Sciatic nerve (tissue), 2 donors: Measurements from ENCODE around the gene TYROBP. TPM values are rescaled to one million over a fixed set of nuclear protein-coding genes. Genes with fewer than 3 reads are reported as not detected.
"Not testable (repeated sequence)": the region's sequence is repeated elsewhere in the genome, so short reads cannot be mapped to it uniquely, and the experiment has no call there.

ENCODE experiments used
- ATAC-seq: fragments of 200-7000 bp; cut with Tn5 transposase; one replicate; pipeline ENCODE4 v1.9.1; 2020; ENCODE audit warnings: mild to moderate bottlenecking, moderate library complexity
- DNase-seq: peaks from one replicate; pipeline ENCODE4 v3.0.0-alpha.2; 2020; ENCODE audit warnings: low spot score
- intact Hi-C: fragments of 100-400 bp; cut with DNase I; formaldehyde crosslinking; loops from one replicate; pipeline ENCODE4 v1.14.2; 2022
- total RNA-seq: library from RNA; stranded (reverse); fragmentation: NEBNext Ultra II Directional; extraction: Animal tissue kit (Norgen Biotek cat#: 25700); gene quantifications from one replicate; pipeline ENCODE4 v1.2.1, GENCODE V29; 2021
- donor health status: DM: no; HTN: no; CAD: no.
- donor health status: DM: no; HTN: no; CAD: no.

TYROBP gene
- total RNA-seq, 1 donor from 2014 or later: 104 TPM

DNA sequence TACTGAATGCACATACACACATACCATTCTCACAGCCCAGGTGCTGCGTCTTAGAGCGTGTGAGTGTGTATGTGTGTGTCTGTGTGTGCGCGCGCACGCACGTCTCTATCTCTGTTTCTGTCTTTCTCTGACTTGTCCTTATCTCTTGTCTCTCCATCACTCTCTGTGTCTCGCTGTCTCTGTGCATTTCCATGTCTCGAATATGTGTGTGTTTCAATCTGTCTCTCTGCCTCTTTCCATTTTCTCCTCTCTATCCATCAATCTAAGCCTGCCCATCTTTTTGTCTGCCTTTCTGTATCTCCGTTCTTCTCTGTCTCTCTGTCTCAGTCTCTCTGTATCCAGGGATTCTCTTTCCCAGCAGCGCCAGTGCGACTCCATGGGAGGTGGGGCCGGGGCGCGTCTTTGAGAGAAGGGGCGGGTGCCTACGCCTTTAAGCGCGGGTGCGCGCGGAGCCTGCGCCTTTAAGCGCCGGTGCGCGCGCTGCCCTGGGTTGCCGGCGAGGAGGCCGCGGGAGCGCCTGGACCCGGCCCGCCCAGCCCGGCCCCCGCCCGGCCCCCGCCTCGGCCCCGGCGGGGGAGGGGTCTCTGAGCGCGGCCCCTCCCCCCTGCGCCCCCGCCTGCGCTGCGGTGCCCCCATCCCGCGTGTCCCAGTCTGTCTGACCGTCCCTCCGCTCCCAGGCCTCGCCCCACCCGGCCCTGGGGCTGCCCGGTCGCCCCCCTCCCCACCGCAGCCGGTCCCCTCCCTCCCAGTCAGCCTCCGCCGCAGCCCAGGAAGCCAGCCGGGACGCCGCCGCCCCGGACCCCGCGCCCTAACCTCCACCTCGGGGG, 28.0 kb upstream of the TYROBP start, which contains the start of gene LRFN3:
Gene LRFN3 (plus strand): TSS at position 464 of the 827 bp plus-strand sequence. CDS start 3,052 bp downstream, outside the sequence.
- intact Hi-C loops: no loop called here
- ATAC-seq (peak; percentile 54), DNase-seq (peak; percentile 84)

DNA sequence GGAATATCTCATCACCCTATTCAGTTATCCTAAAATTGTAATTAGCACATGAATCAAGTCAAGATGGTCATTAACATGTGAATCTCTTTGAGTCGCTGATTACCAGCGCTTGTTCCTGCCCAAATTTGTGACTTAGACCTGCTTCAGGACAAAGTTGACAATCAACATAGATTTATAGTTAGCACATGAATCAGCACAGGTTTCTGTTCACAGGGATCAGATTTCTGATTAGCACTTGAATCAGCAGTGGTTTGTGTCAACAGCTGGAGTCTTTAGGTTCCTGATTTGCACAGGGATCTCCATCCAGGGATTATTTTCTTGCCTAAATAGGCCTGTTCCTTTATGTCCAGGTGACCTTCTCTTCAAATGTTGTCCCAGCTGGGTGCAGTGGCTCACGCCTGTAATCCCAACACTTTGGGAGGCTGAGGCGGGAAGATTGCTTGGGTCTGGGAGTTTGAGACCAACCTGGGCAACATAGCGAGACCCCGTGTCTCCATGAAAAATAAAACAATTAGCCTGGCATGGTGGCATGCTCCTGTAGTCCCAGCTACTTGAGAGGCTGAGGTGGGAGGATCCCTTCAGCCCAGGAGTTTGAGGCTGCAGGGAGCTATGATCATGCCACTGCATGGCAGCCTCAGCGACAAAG, 24.3 kb upstream of the TYROBP start:
- intact Hi-C loops: no loop called here
- DNase-seq (no peak), ATAC-seq (no peak)

DNA sequence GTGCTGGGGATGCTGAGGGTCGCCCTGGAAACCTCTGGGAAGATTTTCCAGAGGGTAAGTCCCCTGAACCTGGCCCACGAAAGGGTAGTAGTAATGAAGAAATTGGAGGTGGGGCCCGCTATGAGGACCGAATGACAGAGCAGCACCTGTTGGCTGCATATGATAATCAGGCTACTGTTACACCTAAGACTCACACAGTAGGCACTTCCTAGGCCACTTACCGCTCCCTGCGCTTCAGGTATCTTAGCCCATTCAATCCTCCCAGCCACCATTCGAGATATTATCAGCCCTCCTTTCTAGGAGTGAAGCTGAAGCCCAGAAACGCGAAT, 23.7 kb upstream of the TYROBP start:
- intact Hi-C loops: loop anchor here (2.0 kb wide), 1 partner anchor 51 kb away; no protein-coding TSS in a partner anchor
- ATAC-seq (no peak), DNase-seq (no peak)

DNA sequence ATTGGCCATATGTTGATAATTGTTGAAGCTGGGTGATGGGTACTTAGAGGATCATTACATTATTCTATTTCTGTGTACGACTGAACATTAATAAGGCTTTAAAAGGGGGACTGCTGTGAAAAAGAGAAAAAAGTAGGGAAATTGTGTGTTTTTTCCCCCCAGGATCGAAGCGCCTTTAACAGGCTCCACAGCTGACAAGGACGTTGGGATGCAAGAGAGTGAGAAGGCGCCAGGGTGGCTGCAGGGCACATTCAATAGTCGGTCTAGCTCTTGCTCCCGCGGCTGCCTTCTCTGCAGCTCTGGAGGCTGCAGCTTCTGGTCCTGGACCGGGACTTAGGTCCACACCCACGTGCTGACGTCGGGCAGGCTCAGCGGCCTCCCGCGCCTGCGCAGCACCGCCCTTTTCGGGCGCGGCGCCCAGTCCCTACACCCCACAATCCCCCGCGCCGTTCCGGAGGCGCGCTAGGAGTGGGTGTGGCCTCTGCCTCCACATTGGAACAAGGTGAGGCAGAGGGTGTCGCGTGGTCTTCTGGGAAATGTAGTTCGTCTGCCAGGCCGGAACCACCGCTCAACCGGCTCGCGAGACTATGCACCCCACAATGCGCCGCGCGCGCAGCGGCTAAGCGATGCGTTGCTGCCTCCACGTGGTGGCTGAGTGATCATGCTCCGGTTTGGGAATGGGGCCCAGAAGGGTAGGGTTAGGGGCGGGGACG, 23.2 kb upstream of the TYROBP start:
- ATAC-seq: peak; percentile 99
- intact Hi-C loops: loop anchor here (2.0 kb wide), 1 partner anchor 51 kb away; no protein-coding TSS in a partner anchor

DNA sequence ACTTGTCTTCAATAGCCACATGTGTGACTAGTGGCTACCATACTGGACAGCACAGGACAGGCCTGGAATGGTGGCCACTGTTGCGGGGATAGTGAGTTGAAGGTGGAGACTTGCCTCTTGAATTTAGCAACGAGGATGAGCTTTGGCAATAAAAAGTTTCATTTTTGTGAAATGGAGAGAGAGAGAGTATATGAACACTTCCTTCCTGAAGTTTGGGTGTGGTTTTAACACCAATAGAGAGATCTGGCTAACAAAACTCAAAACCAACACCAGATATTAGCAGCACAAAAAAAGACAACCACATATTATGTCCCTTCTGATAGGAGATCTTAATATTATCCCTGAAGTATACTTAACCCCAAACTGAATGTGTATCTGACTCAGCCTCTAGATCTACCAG, 21.8 kb upstream of the TYROBP start:
- DNase-seq (no peak), ATAC-seq (no peak)
- intact Hi-C loops: loop anchor here (2.0 kb wide), 1 partner anchor 49 kb away; no protein-coding TSS in a partner anchor

More for the DNA sequence above, 23.2 kb upstream of the TYROBP start:
- peak; percentile 99 for DNase-seq

DNA sequence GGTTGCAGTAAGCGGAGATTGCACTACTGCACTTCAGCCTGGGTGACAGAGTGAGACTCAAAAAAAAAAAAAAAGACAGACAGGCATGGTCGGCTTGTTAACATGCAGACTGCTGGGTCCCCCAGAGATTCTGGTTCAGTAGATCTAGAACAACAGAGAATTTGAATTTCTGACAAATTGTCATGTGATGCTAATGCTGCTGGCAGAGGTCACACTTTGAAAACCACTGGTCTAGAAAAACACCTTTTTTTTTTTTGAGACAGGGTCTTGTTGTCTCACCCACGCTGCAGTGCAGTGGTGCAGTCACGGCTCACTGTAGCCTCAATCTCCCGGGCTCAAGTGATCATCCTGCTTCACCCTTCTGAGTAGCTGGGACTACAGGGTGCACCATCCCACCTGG, 20.4 kb upstream of the TYROBP start:
- ATAC-seq: no peak
- intact Hi-C loops: no loop called here
- DNase-seq: no peak

DNA sequence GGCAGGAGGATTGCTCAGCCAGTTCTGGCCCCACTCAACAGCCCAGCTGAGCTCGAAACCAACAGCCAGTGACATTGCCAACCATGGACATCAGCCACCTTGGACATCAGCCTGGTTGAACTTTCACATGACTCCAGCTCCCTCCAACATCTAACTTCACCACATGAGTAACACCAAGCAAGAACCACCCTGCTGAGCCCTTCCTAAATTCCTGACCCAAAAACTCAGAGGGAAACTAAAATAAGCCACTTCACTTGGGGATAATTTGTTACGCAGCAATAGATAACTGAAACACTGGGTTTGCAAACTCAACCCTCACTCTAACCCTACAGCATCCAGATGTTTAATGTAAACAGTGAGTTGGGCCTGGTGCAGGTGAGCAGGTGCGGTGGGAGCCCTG, 17.4 kb upstream of the TYROBP start:
- intact Hi-C loops: no loop called here
- ATAC-seq (no peak), DNase-seq (no peak)

DNA sequence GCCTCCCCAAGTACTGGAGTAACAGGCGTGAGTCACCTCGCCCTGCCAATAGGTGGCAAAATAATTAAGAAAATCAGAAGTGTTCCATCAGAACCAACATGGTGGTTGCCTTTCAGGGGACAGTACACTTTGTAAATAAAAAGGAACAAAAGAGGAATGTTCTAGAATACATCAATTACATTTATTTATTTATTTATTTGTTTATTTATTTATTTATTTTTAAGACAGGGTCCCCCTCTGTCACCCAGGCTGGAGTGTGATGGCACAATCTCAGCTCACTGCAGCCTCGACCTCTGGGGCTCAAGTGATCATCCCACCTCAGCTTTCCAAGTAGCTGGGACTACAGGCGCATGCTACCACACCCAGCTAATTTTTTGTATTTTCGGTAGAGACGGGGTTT, 12.9 kb upstream of the TYROBP start:
- intact Hi-C loops: no loop called here
- no peak for ATAC-seq
- no peak for DNase-seq

DNA sequence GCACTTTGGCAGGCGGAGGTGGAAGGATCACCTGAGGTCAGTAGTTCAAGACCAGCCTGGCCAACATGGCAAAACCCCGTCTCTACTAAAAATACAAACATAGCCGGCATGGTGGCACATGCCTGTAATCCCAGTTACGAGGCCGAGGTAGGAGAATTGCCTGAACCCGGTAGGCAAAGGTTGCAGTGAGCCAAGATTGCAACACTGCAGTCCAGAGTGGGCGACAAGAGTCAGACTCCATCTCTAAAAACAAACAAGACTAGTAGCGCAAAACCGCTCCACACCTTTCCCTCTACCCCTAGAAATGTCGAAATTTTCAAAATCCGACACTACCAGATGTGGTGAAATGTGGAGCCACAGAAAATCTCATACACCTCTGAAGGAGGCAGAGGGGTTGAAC, 11.2 kb upstream of the TYROBP start:
- DNase-seq (no peak), ATAC-seq (no peak)

DNA sequence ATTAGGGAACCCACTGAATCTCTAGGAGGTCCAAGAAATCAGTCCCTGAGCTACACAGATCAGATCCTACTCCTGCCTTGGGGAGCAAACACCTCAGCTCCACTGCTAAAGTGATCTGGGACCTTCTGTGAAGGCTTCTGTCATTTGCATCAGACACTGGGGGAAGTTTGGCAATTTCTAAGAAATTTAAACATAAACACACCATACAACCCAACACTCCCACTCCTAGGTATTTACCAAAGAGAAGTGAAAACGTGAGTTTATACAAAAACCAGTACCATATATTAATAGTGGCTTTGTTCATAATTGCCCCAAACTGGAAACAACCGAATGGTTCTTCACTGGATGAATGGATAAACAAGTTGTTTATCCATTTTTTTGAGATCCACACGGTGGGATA, 7.3 kb upstream of the TYROBP start:
- ATAC-seq: no peak
- no peak for DNase-seq

More for the DNA sequence above, 11.2 kb upstream of the TYROBP start:
- intact Hi-C loops: no loop called here

DNA sequence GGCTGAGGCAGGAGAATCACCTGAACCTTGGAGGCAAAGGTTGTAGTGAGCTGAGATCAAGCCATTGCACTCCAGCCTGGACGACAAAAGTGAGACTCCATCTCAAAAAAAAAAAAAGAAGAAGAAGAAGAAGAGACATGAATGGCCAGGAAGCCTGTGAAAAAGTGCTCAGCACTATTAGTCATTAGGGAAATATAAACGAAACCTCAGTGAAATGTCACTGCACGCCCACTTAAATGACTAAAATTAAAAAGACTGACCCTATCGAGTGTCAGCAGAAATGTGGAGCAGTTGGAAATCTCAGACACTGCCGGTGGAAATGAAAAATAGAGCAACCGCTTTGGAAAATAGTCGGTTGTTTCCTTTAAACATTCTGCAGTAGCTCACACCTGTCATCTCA, 5.5 kb upstream of the TYROBP start:
- intact Hi-C loops: no loop called here
- DNase-seq (no peak), ATAC-seq (no peak)

More for the DNA sequence above, 7.3 kb upstream of the TYROBP start:
- intact Hi-C loops: no loop called here

DNA sequence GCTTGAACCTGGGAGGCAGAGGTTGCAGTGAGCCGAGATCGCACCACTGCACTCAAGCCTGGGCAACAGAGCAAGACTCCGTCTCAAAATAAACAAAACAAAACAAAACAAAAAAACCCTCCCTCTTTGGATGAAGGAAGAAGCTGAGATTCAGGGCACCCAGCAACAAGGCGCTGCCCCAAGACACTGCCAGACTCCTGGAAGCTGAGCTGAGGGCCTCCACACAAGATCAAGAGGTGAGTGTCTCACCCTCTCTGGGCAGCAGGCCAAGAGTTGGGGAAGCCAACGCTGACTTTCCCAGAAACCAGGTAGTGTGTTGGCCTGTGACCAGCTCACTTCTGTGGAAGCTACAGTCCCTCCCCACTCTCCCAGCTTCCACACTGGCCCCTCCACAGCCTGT, 3.7 kb upstream of the TYROBP start:
- intact Hi-C loops: no loop called here
- DNase-seq (no peak), ATAC-seq (no peak)

DNA sequence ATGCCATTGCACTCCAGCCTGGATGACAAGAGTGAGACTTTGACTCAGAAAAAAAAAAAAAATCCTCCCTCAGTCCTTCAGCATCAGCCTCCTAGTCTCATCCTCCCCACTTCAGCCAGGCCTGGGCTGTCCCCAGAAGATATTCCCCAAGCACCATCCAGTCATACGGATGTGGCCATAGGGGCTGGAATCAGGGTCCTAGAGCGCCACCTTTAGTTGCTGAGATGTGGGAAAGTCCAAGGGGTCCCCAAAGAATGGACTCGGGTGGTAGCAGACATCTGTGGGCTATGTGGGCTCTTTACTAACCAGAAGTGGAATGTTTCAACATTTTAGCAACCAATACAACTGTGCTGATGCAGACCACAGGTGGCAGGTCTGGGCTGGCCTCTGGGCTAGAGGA, 3.1 kb upstream of the TYROBP start:
- intact Hi-C loops: no loop called here
- DNase-seq (no peak), ATAC-seq (no peak)

DNA sequence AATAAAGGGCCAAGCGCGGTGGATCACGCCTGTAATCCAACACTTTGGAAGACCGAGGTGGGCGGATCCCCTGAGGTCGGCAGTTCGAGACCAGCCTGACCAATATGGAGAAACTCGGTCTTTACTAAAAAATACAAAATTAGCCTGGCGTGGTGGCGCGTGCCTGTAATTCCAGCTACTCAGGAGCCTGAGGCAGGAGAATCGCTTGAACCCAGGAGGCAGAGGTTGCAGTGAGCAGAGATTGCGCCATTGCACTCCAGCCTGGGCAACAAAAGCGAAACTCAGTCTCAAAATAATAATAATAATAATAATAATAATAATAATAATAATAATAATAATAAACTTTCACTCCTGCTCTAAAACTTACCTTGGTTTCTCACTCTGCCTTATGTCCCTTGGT, 2.3 kb upstream of the TYROBP start:
- intact Hi-C loops, ATAC-seq, DNase-seq: not testable (repeated sequence)

DNA sequence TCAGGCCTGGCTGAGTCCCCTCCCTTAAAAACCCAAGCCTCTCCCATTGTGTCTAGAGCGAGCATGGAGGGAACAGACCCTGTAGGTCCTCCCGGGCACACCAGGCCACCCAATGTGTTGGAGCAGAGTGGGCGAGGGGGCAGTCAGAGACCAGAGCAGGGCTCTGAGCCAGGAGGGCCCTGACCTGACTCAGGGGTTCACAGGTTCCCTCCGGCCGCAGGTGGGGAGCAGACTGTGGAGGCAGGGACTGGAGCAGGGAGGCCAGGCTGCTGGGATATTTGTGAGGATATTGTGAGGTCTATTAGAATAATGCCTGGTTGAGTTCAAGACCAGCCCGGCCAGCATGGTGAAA, 1.6 kb upstream of the TYROBP start:
- ATAC-seq (no peak), DNase-seq (no peak)
- intact Hi-C loops: no loop called here

DNA sequence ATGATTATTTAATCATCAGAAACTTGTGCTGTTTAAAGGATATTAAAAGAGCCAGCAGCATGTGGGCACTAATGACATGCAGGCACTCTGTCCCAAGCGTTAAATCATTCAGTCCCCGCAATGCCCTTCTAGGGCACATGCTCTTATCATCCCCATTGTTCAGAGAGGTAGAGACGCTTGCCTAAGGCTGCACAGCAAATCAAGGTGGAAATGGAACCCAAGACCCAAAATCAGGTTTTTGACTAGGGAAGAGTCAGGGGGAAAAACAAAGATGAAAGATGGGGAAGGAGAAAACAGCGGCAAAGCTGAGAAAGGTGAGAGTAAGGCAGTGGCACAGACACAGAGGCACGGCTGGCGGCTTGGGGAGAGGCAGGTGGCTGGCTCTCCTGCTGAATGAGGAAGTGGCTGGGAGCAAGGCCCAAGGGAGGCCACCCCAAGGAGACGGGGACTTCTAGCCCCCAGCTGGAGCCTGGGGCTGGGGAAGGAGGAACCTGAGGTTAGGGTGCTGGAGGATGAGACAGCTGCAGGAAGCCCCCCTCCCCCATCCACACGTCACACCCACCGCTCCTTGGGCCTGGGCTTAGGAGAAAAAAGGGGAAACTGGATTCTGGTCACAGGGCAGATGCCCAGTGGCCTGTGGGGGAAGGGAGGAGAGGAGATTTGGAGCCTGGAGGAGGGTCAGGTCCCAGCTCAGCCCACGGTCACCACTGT, 1.0 kb upstream of the TYROBP start:
- intact Hi-C loops: no loop called here
- DNase-seq: peak; percentile 82
- ATAC-seq: peak; percentile 92

DNA sequence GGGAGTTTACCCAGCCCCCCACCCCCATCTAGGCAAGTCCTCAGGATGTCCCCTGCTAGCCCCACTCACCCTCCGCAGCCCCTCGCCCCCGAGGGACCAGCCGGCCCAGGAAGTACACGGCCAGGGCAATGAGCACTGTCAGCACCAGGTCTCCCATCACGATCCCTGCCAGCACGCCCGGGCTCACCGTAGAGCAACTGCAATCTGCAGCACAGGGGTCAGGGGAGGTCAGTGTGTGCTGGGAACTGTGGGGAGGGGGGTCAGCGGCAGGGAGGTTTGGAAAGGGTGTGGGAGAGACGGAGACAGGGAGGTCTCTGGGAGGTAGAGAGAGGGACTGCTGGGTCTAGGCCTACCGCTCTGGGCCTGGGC, 734 bp downstream of the TYROBP start:
- intact Hi-C loops: no loop called here
- no peak for ATAC-seq

DNA sequence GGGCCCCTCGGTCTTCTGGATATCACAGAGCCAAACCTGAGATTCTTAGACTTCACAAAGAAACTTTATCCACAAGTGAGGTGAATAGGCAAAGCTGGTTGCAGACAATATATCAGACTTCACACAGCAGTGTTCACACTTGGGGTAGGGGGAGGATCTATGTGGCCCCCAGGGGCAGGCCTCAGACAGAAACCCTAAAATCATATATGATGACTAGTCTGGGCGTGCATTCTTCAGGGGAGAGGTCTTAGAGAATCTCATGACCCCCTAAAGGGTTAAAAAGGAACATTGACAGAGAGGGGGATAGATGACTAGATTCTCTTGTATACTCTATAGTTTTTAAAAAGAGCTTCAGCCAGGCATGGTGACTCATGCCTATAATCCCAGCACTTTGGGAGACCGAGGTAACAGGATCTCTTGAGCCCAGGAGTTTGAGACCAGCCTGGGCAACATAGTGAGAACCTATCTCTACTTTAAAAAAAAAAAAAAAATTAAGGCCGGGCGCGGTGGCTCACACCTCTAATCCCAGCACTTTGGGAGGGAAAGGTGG, 2.8 kb downstream of the TYROBP start:
- intact Hi-C loops: no loop called here
- no peak for ATAC-seq

More for the DNA sequence above, 734 bp downstream of the TYROBP start:
- DNase-seq: no peak

More for the DNA sequence above, 2.8 kb downstream of the TYROBP start:
- no peak for DNase-seq
